ENCODE results near the gene WNT9A.
A peak's percentile ranks its signal among the peaks of the same experiment; 100 is the strongest.

WNT9A gene

DNA sequence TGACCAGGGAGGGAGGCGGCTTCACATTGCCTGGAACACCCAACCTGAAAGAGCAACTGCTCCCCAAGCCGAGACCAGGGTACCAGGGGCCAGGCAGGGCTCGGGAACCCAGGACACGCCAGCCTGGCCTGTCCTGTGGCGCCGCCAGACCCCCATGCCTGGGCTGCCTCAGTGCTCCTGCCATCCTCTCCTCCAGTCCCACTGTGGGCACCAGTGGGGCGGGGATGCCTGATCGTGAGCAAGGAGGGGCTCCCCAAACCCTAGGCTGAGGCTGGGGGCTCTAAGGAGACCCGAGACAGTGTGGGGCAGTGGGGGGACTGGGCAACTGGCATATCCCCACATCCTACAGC is 45.1 kb downstream of the WNT9A start:
- no peaks in the 10 kb centered on the region for H3K36me3 Mint-ChIP-seq (ENCODE audit: low read depth)
- peaks cover 3% of the 10 kb centered on the region for H3K27me3 Mint-ChIP-seq (ENCODE audit: low read depth, poor library complexity)
- no peaks in the 10 kb centered on the region for H3K9me3 Mint-ChIP-seq
- H3K4me3 Mint-ChIP-seq = no peak overlapping the region
- TF ChIP-seq, protein P1, sequence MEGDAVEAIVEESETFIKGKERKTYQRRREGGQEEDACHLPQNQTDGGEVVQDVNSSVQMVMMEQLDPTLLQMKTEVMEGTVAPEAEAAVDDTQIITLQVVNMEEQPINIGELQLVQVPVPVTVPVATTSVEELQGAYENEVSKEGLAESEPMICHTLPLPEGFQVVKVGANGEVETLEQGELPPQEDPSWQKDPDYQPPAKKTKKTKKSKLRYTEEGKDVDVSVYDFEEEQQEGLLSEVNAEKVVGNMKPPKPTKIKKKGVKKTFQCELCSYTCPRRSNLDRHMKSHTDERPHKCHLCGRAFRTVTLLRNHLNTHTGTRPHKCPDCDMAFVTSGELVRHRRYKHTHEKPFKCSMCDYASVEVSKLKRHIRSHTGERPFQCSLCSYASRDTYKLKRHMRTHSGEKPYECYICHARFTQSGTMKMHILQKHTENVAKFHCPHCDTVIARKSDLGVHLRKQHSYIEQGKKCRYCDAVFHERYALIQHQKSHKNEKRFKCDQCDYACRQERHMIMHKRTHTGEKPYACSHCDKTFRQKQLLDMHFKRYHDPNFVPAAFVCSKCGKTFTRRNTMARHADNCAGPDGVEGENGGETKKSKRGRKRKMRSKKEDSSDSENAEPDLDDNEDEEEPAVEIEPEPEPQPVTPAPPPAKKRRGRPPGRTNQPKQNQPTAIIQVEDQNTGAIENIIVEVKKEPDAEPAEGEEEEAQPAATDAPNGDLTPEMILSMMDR (IDR thresholded peaks at IDR 0.05) = no peak
- no peak overlapping the region for H3K27ac Mint-ChIP-seq
- peaks cover 27% of the 10 kb centered on the region for H3K4me1 Mint-ChIP-seq
- DNase-seq = no peak

- Mint-ChIP-seq H3K36me3 (ENCODE audit: low read depth) (no peaks in the 10 kb centered on the region), H3K4me3 (no peak overlapping the region), H3K4me1 (peaks cover 25% of the 10 kb centered on the region)
Observed at GRCh38 chr1:227901906-227902640, 45.7 kb downstream of the WNT9A start.

DNA sequence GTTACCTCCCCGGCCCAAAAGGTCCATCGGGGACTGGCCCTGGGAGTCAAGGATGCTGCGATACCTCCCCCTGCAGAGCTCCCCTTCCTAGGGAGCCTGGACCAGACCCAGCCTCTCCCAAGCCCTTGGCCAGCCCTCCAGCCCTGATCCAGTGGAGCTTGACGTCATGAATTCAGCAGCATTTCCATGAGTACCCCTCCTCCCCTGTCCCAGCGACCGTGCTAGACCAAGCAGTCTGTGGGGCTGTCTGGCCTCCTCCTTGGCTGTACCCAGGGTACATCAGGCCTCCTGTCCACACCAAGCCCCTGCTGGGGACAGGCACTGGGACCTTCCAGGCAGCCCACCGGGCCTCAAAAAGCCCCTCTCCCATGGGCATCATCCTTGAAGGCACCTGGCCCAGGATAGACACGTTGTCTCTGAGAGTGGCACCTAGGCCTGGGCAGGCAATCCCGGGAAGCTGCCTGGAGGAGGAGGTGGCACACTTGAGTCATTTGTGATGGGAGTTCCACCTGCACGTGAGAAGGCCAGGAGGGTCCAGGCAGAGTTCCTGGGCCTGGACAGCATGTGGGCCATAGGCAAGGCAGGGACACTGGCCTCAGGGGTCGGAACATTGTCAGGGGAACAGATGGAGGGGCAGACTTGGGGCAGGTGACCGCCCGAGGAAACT is 46.4 kb downstream of the WNT9A start:
- TF ChIP-seq, protein P1 (IDR thresholded peaks at IDR 0.05) = no peak
- H3K27ac Mint-ChIP-seq = no peak overlapping the region
- no peaks in the 10 kb centered on the region for H3K36me3 Mint-ChIP-seq (ENCODE audit: low read depth)
- H3K9me3 Mint-ChIP-seq = no peaks in the 10 kb centered on the region
- H3K4me3 Mint-ChIP-seq = no peak overlapping the region
- peaks cover 22% of the 10 kb centered on the region for H3K4me1 Mint-ChIP-seq
- peak; percentile 2 for DNase-seq
- H3K27me3 Mint-ChIP-seq (ENCODE audit: low read depth, poor library complexity) = no peaks in the 10 kb centered on the region

More at GRCh38 chr1:227901906-227902640, 45.7 kb downstream of the WNT9A start:
- Mint-ChIP-seq H3K27me3 (ENCODE audit: low read depth, poor library complexity) (peaks cover 2% of the 10 kb centered on the region), H3K9me3 (no peaks in the 10 kb centered on the region), H3K27ac (peak overlapping the region; percentile 7)
- DNase-seq = no peak
- TF ChIP-seq, protein P1 (IDR thresholded peaks at IDR 0.05) = no peak

DNA sequence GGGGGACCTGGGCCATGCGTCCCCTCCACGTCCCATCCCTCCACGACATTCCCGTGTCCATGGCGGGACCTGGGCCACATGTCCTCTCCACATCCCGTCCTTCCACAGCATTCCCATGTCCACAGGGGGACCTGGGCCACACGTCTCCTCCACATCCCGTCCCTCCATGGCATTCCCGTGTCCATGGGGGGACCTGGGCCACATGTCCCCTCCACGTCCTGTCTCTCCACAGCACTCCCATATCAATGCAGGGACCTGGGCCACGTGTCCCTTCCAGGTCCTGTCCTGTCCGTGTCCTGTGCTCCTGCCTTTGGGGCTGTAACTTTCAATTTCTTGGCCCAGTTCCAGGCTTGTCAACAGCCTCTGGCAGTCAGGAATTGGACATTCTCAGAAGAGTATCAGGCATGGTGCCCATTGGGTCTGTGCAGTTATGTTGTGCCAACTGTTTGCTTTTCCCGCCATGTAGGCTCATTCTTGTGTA is 47.1 kb downstream of the WNT9A start:
- no peaks in the 10 kb centered on the region for H3K9me3 Mint-ChIP-seq
- H3K4me1 Mint-ChIP-seq = peaks cover 22% of the 10 kb centered on the region
- TF ChIP-seq, protein P1 (IDR thresholded peaks at IDR 0.05) = no peak
- no peaks in the 10 kb centered on the region for H3K27me3 Mint-ChIP-seq (ENCODE audit: low read depth, poor library complexity)
- peak; percentile 1 for DNase-seq
- no peak overlapping the region for H3K27ac Mint-ChIP-seq
- no peak overlapping the region for H3K4me3 Mint-ChIP-seq
- no peaks in the 10 kb centered on the region for H3K36me3 Mint-ChIP-seq (ENCODE audit: low read depth)

DNA sequence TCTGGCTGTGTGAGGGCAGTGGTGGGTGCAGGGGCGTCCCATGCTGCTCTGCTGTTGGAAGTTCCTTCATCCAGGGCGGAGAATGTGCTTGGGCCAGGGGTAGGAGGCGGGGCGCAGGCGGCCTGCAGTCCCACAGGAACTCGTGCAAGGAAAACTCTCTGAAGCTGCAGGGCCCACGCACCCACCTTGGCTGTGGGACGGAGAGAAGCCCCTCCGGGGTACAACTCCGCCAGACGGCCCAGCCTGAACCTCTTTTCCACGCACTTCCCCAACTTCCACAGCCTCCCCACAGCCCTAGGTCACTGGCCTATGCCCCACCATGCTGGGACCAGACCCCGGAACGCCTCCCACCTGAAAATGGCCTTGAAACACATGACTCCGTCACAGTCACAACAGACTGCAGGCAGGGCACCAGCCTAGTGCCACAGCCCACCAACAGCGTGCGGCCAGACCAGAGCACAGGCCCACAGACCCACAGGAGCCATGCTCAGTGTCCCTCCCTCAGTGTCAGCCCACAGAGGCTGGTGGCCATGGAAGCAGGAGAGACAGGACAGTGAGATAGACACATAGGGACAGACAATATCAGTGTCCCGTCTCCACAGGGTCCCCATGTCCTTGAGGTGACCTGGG is 47.8 kb downstream of the WNT9A start:
- Mint-ChIP-seq H3K4me1 (peaks cover 22% of the 10 kb centered on the region), H3K27me3 (ENCODE audit: low read depth, poor library complexity) (peaks cover 6% of the 10 kb centered on the region), H3K9me3 (no peaks in the 10 kb centered on the region), H3K4me3 (no peak overlapping the region), H3K36me3 (ENCODE audit: low read depth) (no peaks in the 10 kb centered on the region), H3K27ac (peak overlapping the region; percentile 86)
- TF ChIP-seq, protein P1 (IDR thresholded peaks at IDR 0.05) = no peak
- DNase-seq = peak; percentile 4
